ENCODE measurements around the gene PLXDC2. TPM values are rescaled to one million over a fixed set of nuclear protein-coding genes. Genes with fewer than 3 reads are reported as not detected.

The PLXDC2 gene
- total RNA-seq, 6 donors from 2014 or later = 39.0 to 129 (median 68.0) TPM

DNA sequence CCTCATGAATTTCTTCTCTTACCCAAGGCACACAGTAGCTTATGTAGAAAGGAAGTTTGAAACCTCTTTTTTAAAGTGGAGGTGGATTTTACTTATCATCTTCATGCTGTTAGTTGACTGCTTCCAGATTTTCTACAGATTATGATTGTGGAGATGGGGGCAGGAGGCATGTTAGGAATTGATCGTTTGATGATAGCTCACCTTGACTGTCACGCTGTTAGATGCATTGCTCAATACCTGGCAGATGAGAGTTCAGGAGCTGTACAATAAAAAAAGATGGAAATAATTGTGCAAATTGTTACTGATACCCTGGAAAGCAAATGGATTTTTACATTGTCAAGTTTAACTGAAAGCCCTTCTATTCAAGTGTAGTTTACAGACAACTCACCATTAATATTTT lies 340.3 kb downstream of the PLXDC2 start:
- H3K27me3 ChIP-seq = no peaks in the 10 kb centered on the region
- H3K4me1 ChIP-seq = no peaks in the 10 kb centered on the region
- DNase-seq (no peak), ATAC-seq (ENCODE audit: low FRiP score in 2 of 2) (no peak)
- H3K9me3 ChIP-seq = no peaks in the 10 kb centered on the region
- no peak overlapping the region for H3K4me3 ChIP-seq
- no peak overlapping the region for H3K27ac ChIP-seq
- no peaks in the 10 kb centered on the region for H3K36me3 ChIP-seq
- TF ChIP-seq CTCF (IDR thresholded peaks at IDR 0.05) (no peak), POLR2A (IDR thresholded peaks at IDR 0.05) (no peak), POLR2AphosphoS5 (IDR thresholded peaks at IDR 0.05) (no peak), EP300 (IDR thresholded peaks at IDR 0.05) (no peak)
- WGBS, 2 donors = 95 to 96% methylated on average over 2 of the region's 2 CpGs

DNA sequence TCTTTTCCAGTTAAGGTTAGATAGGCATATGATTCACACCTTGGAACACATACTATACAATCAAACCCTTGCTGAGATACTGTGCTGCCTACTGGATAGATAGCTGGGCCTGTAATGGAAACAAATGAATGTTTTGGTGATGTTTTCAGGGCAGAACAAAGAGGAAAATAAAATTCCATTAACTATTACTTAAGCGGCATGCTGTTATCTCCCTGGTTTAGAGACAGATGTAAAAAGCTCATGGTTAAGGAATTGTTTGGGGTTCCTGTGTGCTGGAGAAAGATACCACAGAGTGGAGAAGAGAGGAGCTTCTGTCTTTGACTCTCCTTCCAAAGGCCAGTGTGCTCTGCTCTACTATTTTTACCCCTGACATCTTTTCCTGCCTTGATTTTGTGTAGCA lies 341.1 kb downstream of the PLXDC2 start:
- WGBS, 2 donors = 88 to 94% methylated on average over 1 of the region's 1 CpG
- DNase-seq (no peak), ATAC-seq (ENCODE audit: low FRiP score in 2 of 2) (no peak)
- H3K9me3 ChIP-seq = no peaks in the 10 kb centered on the region
- no peak overlapping the region for H3K4me3 ChIP-seq
- H3K27me3 ChIP-seq = no peaks in the 10 kb centered on the region
- H3K36me3 ChIP-seq = no peaks in the 10 kb centered on the region
- H3K27ac ChIP-seq = no peak overlapping the region
- no peaks in the 10 kb centered on the region for H3K4me1 ChIP-seq
- no peak for TF ChIP-seq EP300 (IDR thresholded peaks at IDR 0.05)
- no peak for TF ChIP-seq CTCF (IDR thresholded peaks at IDR 0.05)
- no peak for TF ChIP-seq POLR2A (IDR thresholded peaks at IDR 0.05)
- no peak for TF ChIP-seq POLR2AphosphoS5 (IDR thresholded peaks at IDR 0.05)

- ATAC-seq (ENCODE audit: low FRiP score in 2 of 2) (no peak), DNase-seq (no peak)
- Histone ChIP-seq H3K4me3 (no peak overlapping the region), H3K36me3 (no peaks in the 10 kb centered on the region), H3K9me3 (no peaks in the 10 kb centered on the region), H3K4me1 (no peaks in the 10 kb centered on the region), H3K27me3 (no peaks in the 10 kb centered on the region), H3K27ac (no peak overlapping the region)
- 86 to 88% methylated on average over 4 of the region's 4 CpGs for WGBS, 2 donors
- TF ChIP-seq CTCF (IDR thresholded peaks at IDR 0.05) (no peak), EP300 (IDR thresholded peaks at IDR 0.05) (no peak), POLR2A (IDR thresholded peaks at IDR 0.05) (no peak), POLR2AphosphoS5 (IDR thresholded peaks at IDR 0.05) (no peak)
Observed at GRCh38 chr10:20158086-20158485, 341.9 kb downstream of the PLXDC2 start.

GRCh38 chr10:20162123-20162522 lies 345.9 kb downstream of the PLXDC2 start:
- H3K4me1 ChIP-seq = no peaks in the 10 kb centered on the region
- H3K9me3 ChIP-seq = no peaks in the 10 kb centered on the region
- ATAC-seq (ENCODE audit: low FRiP score in 2 of 2) (no peak), DNase-seq (no peak)
- H3K36me3 ChIP-seq = no peaks in the 10 kb centered on the region
- no peaks in the 10 kb centered on the region for H3K27me3 ChIP-seq
- TF ChIP-seq POLR2A (IDR thresholded peaks at IDR 0.05) (no peak), POLR2AphosphoS5 (IDR thresholded peaks at IDR 0.05) (no peak), CTCF (IDR thresholded peaks at IDR 0.05) (no peak), EP300 (IDR thresholded peaks at IDR 0.05) (no peak)
- H3K27ac ChIP-seq = no peak overlapping the region
- H3K4me3 ChIP-seq = no peak overlapping the region

DNA sequence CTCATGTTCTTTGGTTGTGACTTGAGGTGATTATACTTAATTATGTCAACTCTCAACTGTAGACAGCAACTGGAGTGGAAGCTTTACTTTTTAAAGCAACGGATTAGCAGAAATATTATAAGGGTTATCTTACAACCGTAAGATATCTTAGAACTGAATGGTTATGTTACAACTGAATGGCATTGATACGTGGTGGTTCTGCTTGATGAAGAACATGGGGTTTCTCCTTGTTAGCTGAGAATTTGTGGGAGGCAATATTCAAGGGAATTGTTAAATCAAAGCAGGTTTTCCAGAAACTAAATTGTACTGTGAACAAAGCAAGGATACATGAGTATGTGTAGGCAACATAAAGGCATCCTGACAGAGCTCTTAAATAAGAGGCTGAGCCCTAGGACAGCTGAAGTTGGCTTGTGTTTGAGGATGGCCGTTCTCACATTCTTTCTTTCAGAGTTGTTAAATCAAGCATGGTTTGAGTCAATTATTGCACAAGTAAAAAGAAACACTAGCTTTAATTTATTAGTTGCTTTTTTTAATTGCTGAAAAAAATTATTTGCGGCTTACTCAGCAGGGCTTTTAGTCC lies 350.0 kb downstream of the PLXDC2 start:
- no peak for TF ChIP-seq POLR2A (IDR thresholded peaks at IDR 0.05)
- TF ChIP-seq CTCF (IDR thresholded peaks at IDR 0.05) = no peak
- no peak for TF ChIP-seq EP300 (IDR thresholded peaks at IDR 0.05)
- WGBS, 2 donors = 86 to 89% methylated on average over 5 of the region's 5 CpGs

More for the DNA sequence above, 350.0 kb downstream of the PLXDC2 start:
- H3K27ac ChIP-seq = no peak overlapping the region
- H3K4me3 ChIP-seq = no peak overlapping the region
- ATAC-seq (ENCODE audit: low FRiP score in 2 of 2) (no peak), DNase-seq (no peak)
- no peaks in the 10 kb centered on the region for H3K36me3 ChIP-seq
- H3K27me3 ChIP-seq = no peaks in the 10 kb centered on the region
- no peaks in the 10 kb centered on the region for H3K9me3 ChIP-seq
- H3K4me1 ChIP-seq = no peaks in the 10 kb centered on the region
